ENCODE data around the gene CES3.
"Not testable (repeated sequence)": the region's sequence is repeated elsewhere in the genome, so short reads cannot be mapped to it uniquely, and the experiment has no call there.

The CES3 gene

DNA sequence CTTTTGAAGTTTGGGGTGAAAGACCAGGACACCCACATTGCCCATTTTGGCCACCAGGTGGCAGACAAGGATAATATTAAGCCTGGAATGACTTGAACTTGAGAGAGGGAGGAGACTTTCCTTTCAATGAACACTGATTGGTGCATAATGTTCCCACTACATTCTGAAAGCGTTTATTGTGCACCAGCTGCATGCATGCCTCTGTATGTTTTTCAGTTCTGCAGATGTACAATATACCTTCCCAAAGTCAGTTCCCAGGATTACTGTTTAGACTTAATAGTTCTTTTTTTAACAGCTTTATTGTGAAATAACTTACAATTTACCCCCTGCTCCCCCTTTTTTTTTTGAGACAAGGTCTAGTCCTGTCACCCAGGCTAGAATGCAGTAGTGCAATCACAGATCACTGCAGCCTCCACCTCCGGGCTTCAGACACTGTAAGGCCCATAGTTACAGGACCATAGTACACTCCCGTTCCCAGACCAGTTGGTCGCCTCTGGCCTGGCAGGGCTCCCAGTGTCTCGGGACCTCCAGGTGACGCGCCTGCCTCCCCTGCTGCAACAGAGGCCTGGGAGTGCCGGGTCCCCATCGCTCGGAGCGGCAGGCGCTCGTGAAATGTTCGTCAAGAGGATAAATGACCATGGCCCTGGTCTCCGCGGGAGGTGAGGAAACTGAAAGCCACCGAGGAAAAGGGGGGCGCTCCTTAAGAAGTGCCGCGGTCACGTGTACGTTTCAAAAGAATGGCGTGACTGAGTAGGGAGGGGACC is 13.6 kb upstream of the CES3 start:
- Mint-ChIP-seq H3K27me3 (ENCODE audit: low read depth) (peaks cover 34% of the 10 kb centered on the region), H3K4me3 (peak overlapping the region; percentile 89), H3K36me3 (ENCODE audit: low read depth) (peaks cover 7% of the 10 kb centered on the region), H3K27ac (no peak overlapping the region), H3K9me3 (peaks cover 6% of the 10 kb centered on the region), H3K4me1 (ENCODE audit: low read depth) (peaks cover 20% of the 10 kb centered on the region)

DNA sequence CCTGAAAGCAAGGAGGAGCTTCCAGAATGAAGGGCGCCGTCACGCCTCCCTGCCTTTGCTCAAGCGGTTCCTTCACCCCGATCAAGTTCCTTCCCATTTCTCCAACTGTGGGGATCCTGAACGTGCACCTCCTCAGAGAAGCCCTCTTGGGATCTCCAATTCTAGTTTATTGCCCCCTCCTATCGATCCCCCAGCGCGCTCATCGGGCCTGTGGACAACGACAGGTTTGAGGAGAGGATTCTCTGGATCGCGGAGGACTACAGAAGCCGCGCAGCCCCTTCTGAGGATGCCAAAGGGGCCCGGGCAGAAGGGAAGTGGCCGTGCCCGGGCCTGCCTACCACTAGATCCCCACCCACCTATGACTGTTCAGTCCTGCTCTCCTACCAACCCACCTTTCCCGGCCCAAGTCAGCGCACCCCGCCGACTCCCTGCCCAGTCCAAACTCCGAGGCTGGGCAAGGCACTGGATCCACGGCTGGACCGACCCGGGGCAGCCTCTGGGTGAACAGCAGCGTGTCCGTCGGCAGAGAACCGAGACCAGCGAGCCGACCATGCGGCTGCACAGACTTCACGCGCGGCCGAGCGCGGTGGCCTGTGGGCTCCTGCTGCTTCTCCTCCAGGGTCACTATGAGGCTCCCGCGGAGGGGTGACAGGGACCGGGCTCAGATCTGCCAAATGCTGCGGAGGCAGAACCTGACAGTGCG is 12.8 kb upstream of the CES3 start:
- H3K36me3 Mint-ChIP-seq (ENCODE audit: low read depth): peaks cover 2% of the 10 kb centered on the region
- H3K4me3 Mint-ChIP-seq: peak overlapping the region; percentile 89
- peaks cover 34% of the 10 kb centered on the region for H3K27me3 Mint-ChIP-seq (ENCODE audit: low read depth)
- no peak overlapping the region for H3K27ac Mint-ChIP-seq
- H3K9me3 Mint-ChIP-seq: peaks cover 6% of the 10 kb centered on the region
- H3K4me1 Mint-ChIP-seq (ENCODE audit: low read depth): peaks cover 20% of the 10 kb centered on the region

DNA sequence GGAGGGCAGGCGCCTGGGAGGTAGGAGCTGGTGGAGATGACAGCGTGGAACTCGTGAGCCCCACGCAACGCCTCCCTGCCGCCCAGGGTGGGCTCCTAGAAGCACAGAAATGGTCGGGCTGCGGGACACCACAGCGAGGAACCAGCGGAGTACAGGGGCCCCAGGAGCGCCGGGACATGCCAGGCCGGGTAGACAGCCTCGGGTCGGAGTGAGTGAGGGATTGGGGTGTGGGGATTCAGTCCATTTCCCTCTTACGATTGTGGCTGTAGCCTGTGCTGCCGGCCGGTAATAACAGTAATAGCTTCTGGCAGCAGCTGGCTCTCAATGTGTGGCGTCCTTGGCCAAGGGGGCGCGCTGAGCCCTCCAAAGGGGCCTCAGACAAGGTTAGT is 12.2 kb upstream of the CES3 start:
- Mint-ChIP-seq H3K4me3 (peak overlapping the region; percentile 89), H3K27me3 (ENCODE audit: low read depth) (peaks cover 34% of the 10 kb centered on the region), H3K36me3 (ENCODE audit: low read depth) (peaks cover 2% of the 10 kb centered on the region), H3K9me3 (peaks cover 6% of the 10 kb centered on the region), H3K4me1 (ENCODE audit: low read depth) (peaks cover 21% of the 10 kb centered on the region), H3K27ac (no peak overlapping the region)

DNA sequence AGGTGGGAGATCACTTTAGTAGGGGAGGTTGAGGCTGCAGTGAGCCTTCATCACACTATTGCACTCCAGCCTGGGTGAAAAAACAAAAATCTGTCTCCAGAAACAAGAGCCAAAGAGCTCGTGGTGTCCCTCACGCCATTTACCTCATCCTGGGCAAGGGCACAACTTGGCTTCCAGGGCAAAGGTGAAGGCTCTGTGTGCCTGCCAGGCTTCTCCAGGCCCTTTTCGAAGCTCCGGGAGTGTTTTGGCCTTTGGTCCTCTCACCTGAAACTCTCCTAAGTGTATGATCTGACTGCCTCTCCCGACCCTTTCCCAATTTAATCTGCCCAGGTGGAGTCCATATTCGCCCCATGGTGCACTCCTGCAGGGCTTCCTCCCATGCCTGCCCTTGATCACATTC is 11.6 kb upstream of the CES3 start:
- Mint-ChIP-seq H3K9me3 (peaks cover 6% of the 10 kb centered on the region), H3K27ac (no peak overlapping the region), H3K27me3 (ENCODE audit: low read depth) (peaks cover 37% of the 10 kb centered on the region), H3K4me1 (ENCODE audit: low read depth) (peaks cover 23% of the 10 kb centered on the region), H3K36me3 (ENCODE audit: low read depth) (no peaks in the 10 kb centered on the region), H3K4me3 (peak overlapping the region; percentile 23)

DNA sequence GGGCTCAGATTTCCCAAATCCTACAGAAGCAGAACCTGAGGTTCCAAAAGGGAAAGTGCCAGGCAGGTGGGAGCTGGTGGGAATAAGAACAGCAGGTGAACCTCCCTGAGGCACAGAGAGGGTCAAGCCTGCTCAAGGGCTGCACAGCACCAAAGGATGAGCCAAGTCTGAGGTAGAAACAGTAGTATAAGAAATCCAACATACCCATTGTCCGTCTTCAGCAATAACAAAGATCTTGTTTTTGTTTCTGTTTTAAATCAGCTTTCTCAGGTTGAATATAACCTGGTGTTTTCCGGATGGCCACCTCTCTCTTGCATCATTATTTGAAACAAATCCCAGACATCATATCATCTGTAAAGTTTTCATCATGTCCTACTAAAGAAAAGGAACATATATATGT is 10.6 kb upstream of the CES3 start:
- Mint-ChIP-seq H3K4me1 (ENCODE audit: low read depth) (peaks cover 23% of the 10 kb centered on the region), H3K4me3 (no peak overlapping the region), H3K36me3 (ENCODE audit: low read depth) (no peaks in the 10 kb centered on the region), H3K27me3 (ENCODE audit: low read depth) (peaks cover 37% of the 10 kb centered on the region), H3K27ac (no peak overlapping the region), H3K9me3 (peaks cover 6% of the 10 kb centered on the region)

DNA sequence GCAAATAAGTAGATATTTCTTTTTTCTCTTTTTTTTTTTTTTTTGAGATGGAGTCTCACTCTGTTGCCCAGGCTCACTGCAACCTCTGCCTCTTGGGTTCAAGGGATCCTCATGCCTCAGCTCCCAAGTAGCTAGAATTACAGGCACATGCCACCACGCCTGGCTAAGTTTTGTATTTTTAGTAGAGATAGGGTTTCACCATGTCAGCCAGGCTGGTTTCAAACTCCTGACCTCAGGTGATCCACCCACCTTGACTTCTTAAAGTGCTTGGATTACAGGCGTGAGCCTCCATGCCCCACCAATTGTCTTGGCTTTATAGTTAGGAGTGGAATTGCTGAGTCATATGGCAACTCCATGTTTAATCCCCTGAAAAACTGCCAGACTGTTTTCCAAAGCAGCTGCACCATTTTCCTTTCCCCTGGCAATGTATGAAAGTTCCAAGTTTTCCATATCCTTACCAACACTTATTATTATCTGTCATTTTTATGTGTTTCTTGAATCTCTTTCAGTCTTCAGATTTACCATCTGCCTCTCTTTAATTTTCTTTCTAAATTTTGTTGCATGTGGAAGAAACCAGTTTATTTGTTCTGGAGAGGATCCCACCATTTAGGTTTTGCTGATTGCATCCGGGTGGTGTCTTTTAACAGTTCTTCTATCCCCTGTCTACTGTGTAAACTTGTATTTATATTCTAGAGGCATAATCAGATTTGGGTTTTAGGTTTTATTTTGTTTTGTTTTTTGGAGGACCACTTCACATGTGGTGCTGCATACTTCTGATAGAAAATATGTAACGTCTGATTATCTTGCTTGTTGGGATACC is 9.9 kb upstream of the CES3 start:
- Mint-ChIP-seq H3K4me3 (no peak overlapping the region), H3K36me3 (ENCODE audit: low read depth) (no peaks in the 10 kb centered on the region), H3K9me3 (peaks cover 6% of the 10 kb centered on the region), H3K27me3 (ENCODE audit: low read depth) (peaks cover 37% of the 10 kb centered on the region), H3K4me1 (ENCODE audit: low read depth) (peaks cover 23% of the 10 kb centered on the region), H3K27ac (no peak overlapping the region)

DNA sequence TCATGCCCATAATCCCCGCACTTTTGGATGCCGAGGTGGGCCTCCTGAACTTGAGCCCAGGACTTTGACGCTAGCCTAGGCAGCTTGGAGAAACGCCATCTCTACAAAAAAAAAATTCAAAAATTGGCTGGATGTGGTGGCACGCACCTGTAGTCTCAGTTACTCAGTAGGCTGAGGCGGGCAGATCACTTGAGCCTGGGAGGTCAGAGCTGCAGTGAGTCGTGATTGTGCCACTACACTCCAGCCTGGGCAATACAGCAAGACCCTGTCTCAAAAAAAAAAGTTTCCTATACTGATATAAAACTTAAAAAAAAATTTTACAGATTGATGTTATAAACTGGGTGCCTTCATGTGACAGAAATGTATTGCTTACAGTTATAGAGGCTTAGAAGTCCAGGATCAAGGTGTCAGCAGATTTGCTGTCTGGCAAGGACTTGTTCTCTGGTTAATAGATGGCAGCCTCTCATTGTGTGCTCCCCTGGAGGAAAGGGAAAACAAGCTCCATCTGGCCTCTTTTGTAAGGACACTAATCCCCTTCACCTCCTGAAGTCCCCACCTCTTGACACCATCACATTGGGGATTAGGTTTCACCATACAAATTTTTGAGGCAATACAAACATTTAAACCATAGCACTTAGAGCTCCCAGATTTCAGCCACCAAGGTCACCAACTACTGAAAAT is 8.5 kb upstream of the CES3 start:
- H3K27ac Mint-ChIP-seq: no peak overlapping the region
- H3K4me3 Mint-ChIP-seq: no peak overlapping the region
- peaks cover 18% of the 10 kb centered on the region for H3K4me1 Mint-ChIP-seq (ENCODE audit: low read depth)
- H3K9me3 Mint-ChIP-seq: peaks cover 6% of the 10 kb centered on the region
- H3K36me3 Mint-ChIP-seq (ENCODE audit: low read depth): no peaks in the 10 kb centered on the region
- H3K27me3 Mint-ChIP-seq (ENCODE audit: low read depth): peaks cover 37% of the 10 kb centered on the region

DNA sequence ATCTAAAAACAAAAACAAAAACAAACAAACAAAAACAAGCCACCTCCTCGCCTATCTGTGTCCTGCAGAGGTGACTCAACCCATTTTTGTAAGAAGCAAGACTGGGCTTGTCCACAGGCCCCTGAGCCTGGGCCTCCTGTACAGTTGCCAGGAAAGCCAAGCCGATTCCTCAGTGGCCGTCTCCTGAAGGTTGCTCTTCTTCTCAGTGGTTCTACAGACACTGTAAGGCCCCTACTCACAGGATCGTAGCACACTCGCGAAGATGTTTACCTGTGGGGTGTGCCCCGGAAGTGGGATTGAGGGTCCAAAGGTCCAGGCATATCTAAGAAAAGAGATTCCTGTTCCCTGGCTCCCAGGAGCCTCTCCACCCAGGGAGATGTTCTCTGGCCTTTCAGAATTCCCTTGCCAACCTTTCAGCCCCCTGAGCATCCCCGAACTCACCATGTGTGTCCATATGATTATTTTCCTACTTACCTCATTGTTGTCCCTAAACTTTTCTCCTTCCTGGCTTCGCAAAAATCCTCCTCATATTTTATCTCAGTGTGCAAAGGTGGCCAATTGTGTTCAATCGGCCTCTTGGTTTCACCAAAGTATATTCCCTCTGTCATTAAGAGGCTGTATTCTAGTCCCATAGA is 7.5 kb upstream of the CES3 start:
- H3K4me1 Mint-ChIP-seq (ENCODE audit: low read depth): peaks cover 20% of the 10 kb centered on the region
- no peak overlapping the region for H3K4me3 Mint-ChIP-seq
- peaks cover 31% of the 10 kb centered on the region for H3K27me3 Mint-ChIP-seq (ENCODE audit: low read depth)
- H3K9me3 Mint-ChIP-seq: peaks cover 6% of the 10 kb centered on the region
- H3K27ac Mint-ChIP-seq: no peak overlapping the region
- H3K36me3 Mint-ChIP-seq (ENCODE audit: low read depth): no peaks in the 10 kb centered on the region

DNA sequence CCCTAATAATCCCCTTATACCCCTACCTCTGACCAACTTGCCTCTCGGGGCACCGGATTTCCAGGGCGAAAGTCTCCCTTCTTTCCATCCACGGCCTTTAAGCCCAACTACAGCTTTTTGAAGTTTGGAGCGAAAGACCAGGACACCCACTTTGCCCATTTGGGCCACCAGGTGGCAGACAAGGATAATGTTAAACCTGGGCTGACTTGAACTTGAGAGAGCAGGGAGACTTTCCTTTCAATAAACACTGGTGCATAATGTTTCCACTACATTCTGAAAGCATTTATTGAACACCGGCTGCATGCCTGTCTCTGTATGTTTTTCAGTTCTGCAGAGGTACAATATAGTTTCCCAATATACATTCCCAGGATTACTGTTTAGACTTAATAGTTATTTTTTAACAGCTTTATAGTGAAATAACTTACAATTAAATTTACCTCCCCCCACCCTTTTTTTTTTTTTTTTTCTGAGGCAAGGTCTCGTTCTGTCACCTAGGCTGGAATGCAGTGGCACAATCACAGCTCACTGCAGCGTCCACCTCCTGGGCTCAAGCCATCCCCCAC is 6.9 kb upstream of the CES3 start:
- Mint-ChIP-seq H3K4me1 (ENCODE audit: low read depth) (peaks cover 26% of the 10 kb centered on the region), H3K9me3 (peaks cover 6% of the 10 kb centered on the region), H3K4me3 (no peak overlapping the region), H3K36me3 (ENCODE audit: low read depth) (no peaks in the 10 kb centered on the region), H3K27ac (no peak overlapping the region), H3K27me3 (ENCODE audit: low read depth) (peaks cover 26% of the 10 kb centered on the region)

DNA sequence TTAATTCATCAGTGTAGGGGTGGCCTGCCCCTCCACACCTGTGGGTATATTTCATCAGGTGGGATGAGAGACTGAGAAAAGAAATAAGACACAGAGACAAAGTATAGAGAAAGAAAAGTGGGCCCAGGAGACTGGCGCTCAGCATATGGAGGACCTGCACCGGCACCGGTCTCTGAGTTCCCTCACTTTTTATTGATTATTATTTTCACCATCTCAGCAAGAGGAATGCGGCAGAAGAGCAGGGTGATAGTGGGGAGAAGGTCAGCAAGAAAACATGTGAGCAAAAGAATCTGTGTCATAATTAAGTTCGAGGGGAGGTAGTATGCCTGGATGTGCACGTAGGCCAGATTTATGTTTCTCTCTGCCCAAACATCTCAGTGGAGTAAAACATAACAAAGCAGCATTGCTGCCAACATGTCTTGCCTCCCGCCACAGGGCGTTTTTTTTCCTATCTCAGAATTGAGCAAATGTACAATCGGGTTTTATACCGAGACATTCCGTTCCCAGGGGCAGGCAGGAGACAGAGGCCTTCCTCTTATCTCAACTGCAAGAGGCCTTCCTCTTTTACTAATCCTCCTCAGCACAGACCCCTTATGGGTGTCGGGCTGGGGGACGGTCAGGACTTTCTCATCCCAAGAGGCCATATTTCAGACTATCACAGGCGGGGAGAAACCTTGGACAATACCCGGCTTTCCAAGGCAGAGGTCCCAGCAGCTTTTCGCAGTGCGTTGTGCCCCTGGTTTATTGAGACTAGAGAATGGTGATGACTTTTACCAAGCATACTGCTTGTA is 5.5 kb upstream of the CES3 start:
- Mint-ChIP-seq H3K27me3 (ENCODE audit: low read depth) (peaks cover 14% of the 10 kb centered on the region), H3K4me1 (ENCODE audit: low read depth) (peaks cover 29% of the 10 kb centered on the region)
- H3K36me3 Mint-ChIP-seq (ENCODE audit: low read depth); H3K27ac Mint-ChIP-seq; H3K9me3 Mint-ChIP-seq; H3K4me3 Mint-ChIP-seq: not testable (repeated sequence)

DNA sequence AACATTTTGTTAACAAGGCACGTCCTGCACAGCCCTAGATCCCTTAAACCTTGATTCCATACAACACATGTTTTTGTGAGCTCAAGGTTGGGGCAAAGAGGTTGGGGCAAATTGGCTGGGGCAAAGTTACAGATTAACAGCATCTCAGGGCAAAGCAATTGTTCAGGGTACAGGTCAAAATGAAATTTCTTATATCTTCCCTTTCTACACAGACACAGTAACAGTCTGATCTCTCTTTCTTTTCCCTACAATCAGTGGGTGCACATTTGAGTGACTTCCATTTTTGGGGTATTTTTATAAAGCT is 5.0 kb upstream of the CES3 start:
- peaks cover 12% of the 10 kb centered on the region for H3K27me3 Mint-ChIP-seq (ENCODE audit: low read depth)
- not testable (repeated sequence) for H3K27ac Mint-ChIP-seq; H3K4me3 Mint-ChIP-seq; H3K36me3 Mint-ChIP-seq (ENCODE audit: low read depth); H3K9me3 Mint-ChIP-seq
- peaks cover 33% of the 10 kb centered on the region for H3K4me1 Mint-ChIP-seq (ENCODE audit: low read depth)

DNA sequence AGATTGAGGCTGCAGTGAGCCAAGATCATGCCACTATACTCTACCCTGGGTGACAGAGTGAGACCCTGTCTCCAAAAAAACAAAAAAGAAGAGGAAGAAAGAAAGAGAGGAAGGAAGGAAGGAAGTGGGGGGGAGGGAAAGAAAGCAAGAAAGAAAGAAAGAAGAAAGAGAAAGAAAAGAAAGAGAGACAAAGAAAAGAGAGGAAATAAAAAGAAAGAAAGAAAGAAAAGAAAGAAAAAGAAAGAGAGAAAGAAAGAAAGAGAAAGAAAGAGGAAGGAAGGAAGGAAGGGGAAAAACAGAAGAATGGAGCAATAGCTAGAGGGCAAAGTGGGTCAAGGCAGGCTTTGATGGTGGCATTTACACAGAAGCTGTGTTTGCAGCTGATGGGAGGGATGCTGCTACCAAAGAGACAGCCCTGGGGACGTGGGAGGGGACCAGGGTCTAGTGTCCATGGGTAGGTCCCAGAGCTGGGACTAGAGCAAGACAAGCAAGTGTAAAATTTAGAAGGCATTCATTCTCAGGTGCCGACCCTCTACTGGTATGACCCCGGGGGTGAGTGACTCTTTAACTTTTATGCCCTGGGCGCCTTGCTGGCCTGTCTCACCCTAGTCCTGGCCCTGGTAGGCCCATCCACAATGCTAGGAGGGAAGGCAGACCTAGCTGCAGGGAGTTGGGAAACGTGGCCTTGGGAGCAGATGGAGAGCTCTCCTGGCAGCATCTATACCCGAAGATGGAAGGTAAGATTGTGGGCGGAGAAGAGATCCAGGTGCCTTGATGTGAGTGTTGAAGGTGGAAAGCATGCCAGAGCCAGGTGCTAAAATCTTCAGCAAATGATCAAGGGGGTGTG is 2.0 kb upstream of the CES3 start:
- Mint-ChIP-seq H3K9me3 (no peaks in the 10 kb centered on the region), H3K4me3 (no peak overlapping the region), H3K27me3 (ENCODE audit: low read depth) (peaks cover under 1% of the 10 kb centered on the region), H3K4me1 (ENCODE audit: low read depth) (peaks cover 33% of the 10 kb centered on the region), H3K36me3 (ENCODE audit: low read depth) (no peaks in the 10 kb centered on the region), H3K27ac (peak overlapping the region; percentile 62)
